ENCODE results near the gene CDAN1.

GRCh38 chr15:42719043-42719442 lies 17.9 kb downstream of the CDAN1 start:
- no peak for TF ChIP-seq ARNT (IDR thresholded peaks at IDR 0.05)
- no peak for TF ChIP-seq SUZ12 (IDR thresholded peaks at IDR 0.05)
- no peak for TF ChIP-seq FOXK2 (IDR thresholded peaks at IDR 0.05)
- no peak for TF ChIP-seq ZNF384 (IDR thresholded peaks at IDR 0.05)
- no peak for TF ChIP-seq LEF1 (IDR thresholded peaks at IDR 0.05; ENCODE audit: borderline replicate concordance)
- no peak for TF ChIP-seq SP1 (IDR thresholded peaks at IDR 0.05)
- TF ChIP-seq, protein P1, sequence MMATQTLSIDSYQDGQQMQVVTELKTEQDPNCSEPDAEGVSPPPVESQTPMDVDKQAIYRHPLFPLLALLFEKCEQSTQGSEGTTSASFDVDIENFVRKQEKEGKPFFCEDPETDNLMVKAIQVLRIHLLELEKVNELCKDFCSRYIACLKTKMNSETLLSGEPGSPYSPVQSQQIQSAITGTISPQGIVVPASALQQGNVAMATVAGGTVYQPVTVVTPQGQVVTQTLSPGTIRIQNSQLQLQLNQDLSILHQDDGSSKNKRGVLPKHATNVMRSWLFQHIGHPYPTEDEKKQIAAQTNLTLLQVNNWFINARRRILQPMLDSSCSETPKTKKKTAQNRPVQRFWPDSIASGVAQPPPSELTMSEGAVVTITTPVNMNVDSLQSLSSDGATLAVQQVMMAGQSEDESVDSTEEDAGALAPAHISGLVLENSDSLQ (IDR thresholded peaks at IDR 0.05): no peak
- no peak for TF ChIP-seq CTBP1 (IDR thresholded peaks at IDR 0.05; ENCODE audit: borderline replicate concordance)
- no peak for TF ChIP-seq HDGF (IDR thresholded peaks at IDR 0.05; ENCODE audit: borderline replicate concordance)
- no peak for TF ChIP-seq FOXM1 (IDR thresholded peaks at IDR 0.05; ENCODE audit: borderline replicate concordance)
- TF ChIP-seq BHLHE40 (IDR thresholded peaks at IDR 0.05; ENCODE audit: borderline replicate concordance): no peak
- TF ChIP-seq NFRKB (IDR thresholded peaks at IDR 0.05): no peak
